Activated CD4-positive, alpha-beta T cell treated with anti-CD3 and anti-CD28 coated beads, Interleukin-2, amount 50 U/mL, for 16 hours (primary cell): Measurements from ENCODE around the gene TFF1.
A peak's percentile ranks its signal among the peaks of the same experiment; 100 is the strongest.

ENCODE experiments used
- DNase-seq: peaks from one replicate; pipeline ENCODE4 v3.0.0-alpha.2; 2020

TFF1 gene

DNA sequence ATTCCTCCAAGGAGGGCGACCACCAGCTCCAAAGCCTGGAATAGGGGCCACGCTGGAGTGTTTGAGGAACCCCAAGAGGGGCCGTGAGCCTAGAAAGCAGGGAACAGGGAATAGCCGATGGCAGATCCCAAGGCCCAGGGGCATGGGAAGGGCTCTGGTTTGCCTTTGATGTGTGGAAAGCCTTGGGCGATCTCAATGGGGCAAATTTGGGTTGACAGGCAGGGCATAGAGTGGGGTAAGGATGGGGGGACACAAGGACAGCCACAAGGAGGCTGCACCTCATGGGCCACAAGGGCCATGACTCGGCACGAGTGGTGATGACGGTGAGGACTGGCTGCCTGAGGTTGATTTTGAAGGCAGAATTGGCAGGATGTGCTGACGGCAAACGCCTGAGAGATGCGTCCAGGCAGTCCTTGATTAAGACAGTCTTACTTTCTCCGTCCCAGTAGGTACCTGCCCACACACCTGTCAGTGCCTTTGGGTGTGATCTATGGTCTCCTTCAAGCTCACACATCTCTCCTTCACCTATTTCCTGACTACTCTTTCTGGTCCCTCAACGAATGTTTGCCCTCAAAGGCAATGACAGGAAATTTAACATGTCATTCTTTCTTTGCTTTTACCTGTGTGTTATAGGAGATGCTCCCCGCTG, 31.5 kb upstream of the TFF1 start:
- DNase-seq = no peak

- DNase-seq = no peak
Measured at GRCh38 chr21:42396799-42397745, 30.7 kb upstream of the TFF1 start.

DNA sequence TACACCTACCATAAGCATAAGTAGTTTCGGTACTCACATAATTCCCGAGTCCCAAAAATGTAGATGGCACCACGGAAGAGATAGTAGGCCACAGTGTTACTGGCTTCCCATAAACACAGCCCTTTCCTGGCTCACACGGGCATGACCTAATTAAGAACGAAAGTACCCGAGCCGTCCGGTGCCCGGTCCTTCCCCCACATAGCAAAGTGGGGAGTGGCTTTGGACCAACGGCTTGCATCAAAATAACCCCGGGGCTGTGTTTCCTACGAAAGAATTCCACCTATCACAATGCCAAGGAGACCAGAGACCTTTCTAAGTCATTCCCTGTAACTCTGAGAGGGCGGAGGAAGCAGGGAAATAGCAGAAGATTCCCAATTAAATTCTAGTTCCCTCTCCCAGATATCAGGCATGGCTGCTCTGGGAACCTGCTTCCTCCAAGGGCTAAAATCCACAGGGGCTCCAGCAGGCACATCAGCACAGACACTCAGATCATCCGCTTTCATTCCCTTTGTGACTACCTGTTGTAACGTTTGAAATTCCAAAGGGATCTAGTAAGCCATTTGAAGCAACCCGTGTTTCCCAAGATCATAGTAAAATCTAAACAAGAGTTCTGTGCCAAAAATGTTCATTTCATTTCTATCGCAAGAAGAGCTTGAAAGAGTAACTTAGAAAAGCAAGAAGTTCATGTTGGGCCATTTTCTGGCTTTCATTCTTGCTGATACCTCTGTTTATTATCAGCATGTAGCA, 29.7 kb upstream of the TFF1 start, which contains the start of gene TMPRSS3:
Gene TMPRSS3 (minus strand): TSS at position 148 of the 747 bp plus-strand sequence. CDS start 635 bp downstream, outside the sequence.
- DNase-seq = no peak

GRCh38 chr21:42395302-42395701, 29.0 kb upstream of the TFF1 start:
- DNase-seq = no peak

- no peak for DNase-seq
Measured at GRCh38 chr21:42393443-42393950, 27.2 kb upstream of the TFF1 start.

DNA sequence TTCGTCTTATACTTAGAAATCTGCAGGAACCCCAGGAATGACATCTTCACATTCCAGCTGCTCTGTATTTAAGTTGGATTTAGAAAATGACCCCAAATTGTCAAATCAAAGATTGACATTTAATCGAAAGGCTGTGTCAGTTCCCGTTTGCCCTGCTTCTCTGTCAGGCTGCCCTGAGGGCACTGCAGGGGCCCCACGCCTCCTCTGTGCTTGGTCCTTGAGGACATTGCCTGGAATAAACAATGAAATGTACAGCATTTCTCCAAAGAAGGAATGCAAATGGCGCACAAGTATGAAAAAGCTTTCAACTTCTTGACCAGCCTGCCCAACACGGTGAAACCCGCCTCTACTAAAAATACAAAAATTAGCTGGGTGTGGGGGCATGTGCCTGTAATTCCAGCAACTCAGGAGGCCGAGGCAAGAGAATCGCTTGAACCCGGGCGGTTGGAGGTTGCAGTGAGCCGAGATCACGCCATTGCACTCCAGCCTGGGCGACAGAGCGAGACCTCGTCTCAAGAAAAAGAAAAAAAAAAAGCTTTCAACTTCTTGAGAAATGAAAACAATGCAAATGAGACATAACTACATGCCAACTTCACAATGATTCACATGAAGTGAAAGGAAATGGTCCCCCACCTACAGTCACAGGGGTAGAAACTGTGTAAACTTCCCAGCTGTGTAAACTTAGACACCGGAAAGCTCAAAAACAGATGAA, 26.6 kb upstream of the TFF1 start:
- DNase-seq = no peak

DNA sequence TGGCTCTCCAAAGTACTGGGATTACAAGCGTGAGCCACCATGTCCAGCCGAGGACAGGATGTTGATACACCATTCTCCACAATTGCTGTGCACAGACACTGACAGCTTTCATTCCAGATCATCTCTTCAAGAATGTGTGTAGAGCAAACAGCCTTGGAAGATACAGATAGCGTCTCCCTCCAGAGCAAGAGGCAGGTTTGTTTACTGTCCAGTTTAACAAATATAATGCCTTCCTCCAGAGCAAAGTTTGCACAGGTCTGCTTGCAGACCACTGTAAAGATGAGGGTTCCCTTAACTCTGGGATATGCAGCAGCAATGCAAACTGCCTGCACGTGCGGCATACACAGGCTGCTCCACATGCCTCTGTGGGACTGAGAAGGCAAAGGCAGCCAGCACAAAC, 25.0 kb upstream of the TFF1 start:
- DNase-seq = no peak

DNA sequence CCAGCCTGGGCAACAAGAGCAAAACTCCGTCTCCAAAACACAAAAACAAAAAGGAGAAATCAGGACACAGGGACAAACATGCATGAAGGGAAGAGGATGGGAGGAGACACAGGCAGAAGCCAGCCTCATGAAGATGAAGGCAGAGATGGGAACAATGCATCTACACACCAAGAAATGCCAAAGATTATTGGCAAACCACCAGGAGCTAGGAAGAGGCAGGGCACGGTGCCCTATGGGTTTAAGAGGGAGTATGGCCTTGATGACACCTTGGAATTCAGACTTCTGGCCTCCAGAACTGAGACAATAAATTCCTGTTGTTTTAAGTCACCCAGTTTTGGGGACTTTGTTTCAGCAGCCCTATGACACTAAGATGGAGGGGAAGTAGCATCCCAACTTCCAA, 24.4 kb upstream of the TFF1 start:
- DNase-seq = no peak

DNA sequence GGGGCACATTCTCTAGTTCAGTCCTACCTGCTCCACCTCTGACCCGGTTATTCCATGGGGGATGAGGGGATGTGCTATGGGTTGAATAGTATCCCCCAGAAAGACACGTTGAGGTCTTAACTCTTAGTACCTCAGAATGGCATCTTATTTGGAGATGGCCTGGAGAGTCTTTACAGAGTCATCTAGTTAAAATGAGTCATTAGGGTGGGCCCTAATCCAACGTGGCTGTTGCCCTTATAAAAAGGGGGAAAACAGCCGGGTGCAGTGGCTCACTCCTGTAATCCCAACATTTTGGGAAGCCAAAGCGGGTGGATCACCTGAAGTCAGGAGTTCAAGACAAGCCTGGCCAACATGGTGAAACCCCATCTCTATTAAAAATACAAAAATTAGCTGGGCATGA, 23.9 kb upstream of the TFF1 start:
- no peak for DNase-seq

DNA sequence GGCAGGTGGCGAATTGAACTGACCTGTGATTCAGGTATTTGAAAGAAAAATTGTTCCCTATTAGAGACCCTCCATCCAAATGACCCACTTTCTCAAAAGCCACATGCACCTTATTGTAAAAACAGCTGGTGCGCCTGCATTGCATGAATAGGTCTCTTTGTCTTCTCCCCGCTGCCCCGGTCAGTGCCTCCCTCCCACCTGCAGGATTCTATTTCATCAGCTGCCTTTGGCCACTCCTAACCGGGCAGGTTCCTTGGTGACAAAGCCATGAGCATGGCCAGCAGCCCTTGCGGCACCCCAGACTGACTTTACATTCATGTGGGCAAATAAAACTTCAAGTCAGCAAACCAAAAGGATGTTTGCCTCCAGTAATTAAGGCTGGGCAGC, 23.1 kb upstream of the TFF1 start:
- no peak for DNase-seq

DNA sequence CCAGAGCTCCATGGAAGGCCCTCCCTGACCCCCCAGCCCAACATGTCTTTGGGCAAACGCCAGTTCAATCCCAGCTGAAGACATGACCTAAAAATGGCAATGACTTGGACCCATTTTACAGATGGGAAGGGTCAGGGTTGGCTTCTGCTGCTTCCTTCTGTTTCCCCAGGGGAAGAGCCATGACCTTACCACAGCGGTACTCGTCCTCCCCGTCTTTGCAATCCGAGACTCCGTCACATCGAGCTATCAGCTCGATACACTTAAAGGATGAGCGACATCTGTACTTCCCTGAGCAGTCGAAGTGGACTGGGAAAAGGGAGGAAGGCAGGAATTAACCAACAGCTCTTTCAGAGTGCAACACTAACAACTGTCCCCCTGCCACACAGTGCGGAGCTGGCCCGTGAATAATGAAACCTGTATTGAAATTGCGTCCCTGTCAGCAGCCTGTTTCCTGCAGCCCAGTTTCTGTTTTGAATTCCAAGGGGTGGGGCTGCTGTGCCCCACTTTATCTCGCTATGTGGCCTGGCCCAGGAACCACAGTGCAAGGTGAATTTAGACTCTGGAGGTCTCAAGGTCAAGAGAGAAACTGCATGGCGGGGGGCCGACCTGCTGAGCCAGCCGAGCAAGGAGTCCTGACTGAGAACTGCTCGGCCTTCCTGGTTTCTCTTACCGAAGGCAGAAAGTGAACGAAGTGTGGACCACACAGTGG, 22.6 kb upstream of the TFF1 start:
- peak; percentile 34 for DNase-seq

DNA sequence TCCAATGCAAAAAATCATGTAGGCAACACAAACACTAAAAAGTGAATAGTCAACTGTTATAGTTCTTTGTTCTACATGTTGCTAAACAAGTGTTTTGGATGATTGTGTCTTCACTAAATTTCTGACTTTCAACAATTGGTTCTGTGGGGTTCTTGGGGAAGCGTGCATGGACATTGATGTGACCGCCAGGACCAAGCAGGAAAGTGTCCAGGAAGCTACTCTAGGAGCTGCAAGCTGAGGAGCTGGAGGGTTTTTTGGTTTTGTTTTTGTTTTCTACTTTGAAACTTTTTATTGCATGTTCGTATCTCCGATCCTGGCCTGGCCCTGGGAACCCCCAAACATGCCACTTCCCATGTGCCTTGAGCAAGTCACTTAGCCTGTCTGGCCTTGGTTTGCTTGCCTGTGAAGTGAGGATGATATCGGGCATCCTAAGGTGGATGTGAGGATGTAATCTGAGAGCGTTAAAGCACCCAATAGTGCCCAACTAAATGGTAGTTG, 21.6 kb upstream of the TFF1 start:
- no peak for DNase-seq

DNA sequence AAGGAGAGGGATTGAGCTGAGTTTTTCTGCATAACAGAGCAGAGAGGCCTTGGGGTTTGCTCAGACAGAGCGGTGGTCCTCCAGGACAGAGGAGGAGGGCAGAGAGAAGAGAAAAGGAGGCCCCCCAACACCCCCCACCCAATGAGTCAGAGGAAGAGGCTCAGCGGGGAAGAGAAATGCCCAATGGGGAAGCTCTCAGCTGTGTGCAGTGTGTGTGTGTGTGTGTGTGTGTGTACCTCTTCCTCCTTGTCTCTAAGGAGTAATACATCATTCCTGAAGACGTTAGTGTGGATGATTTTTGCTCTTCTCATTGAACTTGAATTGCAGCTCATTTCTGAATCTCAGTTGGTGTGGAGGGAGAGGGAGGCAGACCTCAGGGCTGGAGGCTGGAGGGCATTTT, 20.8 kb upstream of the TFF1 start:
- no peak for DNase-seq

- no peak for DNase-seq
Measured at GRCh38 chr21:42386034-42386591, 19.8 kb upstream of the TFF1 start.

DNA sequence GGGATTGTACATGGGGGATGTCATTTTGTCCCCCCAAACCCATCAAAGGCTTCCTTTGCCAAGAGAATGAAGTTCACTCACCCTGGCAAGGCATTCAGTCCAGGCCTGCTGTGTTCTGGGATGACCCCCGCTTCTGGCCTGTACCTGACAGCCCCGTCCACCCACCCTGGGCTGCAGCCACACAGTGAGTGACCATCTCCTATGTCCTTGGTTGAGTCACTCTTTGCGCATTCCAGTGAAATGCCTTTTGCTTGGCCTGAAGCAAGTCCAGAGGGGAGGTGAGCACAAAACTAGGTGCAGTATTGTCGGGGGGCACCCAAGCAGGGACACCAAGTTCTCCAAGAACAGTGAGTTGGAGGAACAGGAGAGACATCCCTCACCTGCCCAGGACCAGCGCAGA, 19.3 kb upstream of the TFF1 start:
- no peak for DNase-seq

- DNase-seq = no peak
Measured at GRCh38 chr21:42384989-42385388, 18.7 kb upstream of the TFF1 start.

DNA sequence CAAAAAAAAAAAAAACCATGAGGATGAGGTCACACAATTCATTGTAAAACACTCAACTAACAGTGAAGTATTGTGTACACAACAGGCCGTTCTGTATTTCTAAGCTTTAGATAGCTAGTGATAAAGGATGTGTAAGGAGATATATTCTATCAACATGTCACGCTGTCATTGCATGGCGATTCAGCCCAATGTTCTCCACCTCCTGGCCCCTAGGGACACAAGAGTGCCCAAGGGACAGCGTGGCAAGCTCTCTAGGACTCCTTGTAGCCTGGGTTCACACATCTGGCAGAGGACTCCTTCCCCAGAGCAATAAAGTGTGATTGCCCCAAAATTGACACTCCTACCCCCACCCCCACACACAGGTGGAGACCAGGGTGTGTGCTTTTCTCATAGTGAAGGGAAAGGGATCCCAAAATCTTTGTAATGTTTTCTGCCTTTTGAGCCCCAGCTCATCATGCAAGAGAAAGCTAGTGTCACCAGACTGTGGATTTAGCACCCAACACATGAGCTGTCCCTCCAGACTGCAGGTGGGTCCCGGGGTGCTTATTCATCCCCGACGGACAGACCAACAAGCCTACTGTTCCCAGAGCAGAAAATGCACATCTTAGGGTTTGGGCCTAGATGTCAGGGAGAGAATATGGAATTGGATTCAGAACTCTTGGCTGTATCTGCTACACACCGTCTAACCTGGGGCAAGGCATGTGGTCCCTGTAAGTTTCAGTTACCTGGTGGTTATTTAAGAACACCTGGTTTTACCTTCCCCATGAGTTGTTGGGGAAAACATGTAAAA, 18.0 kb upstream of the TFF1 start:
- DNase-seq = no peak

GRCh38 chr21:42383331-42383730, 17.0 kb upstream of the TFF1 start:
- DNase-seq = no peak

DNA sequence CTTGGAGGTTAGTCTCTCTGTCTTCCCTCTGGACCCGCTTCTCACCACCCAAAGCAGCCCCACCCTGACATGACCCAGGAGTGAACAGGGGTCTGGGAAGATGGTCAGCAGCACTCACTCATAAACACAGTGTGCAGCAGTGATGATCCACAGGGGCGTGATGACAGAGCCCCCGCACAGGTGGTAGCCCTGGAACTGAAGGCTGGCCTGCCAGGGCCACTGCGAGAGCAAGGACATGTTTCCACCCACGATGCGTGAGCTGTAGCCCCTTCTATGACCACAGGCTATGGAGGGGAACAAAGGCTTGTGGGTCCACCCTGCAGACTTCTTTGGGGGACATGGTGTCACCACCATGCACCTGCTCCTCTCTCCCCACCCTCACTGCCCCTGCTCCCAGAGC, 16.6 kb upstream of the TFF1 start:
- no peak for DNase-seq

GRCh38 chr21:42381347-42381984, 15.1 kb upstream of the TFF1 start:
- DNase-seq = peak; percentile 39
